ENCODE measurements around the gene CCNH.

- no peak for TF ChIP-seq EZH2phosphoT487 (IDR thresholded peaks at IDR 0.05; ENCODE audit: low read depth)
- TF ChIP-seq CTCF (IDR thresholded peaks at IDR 0.05; ENCODE audit: low read depth, low read length) = no peak
Measured at GRCh38 chr5:87435144-87435694, 22.5 kb upstream of the CCNH start.
